ENCODE measurements around the gene BPIFB2.
"Not testable (repeated sequence)": the region's sequence is repeated elsewhere in the genome, so short reads cannot be mapped to it uniquely, and the experiment has no call there.

The BPIFB2 gene

GRCh38 chr20:33007376-33008335 lies at the start of gene BPIFB2:
TSS of gene BPIFB2 (plus strand) at chr20:33007704. CDS start at chr20:33008575, 871 bp downstream.
- no peak for DNase-seq

GRCh38 chr20:32958574-32958973 lies 48.9 kb upstream of the BPIFB2 start:
- no peak for DNase-seq

GRCh38 chr20:32959351-32960221 lies 47.9 kb upstream of the BPIFB2 start:
- no peak for DNase-seq

- DNase-seq = no peak
Observed at GRCh38 chr20:32960222-32960518, 47.3 kb upstream of the BPIFB2 start.

GRCh38 chr20:32960849-32961731 lies 46.4 kb upstream of the BPIFB2 start:
- DNase-seq = no peak

- no peak for DNase-seq
Observed at GRCh38 chr20:32962053-32962452, 45.5 kb upstream of the BPIFB2 start.

GRCh38 chr20:32962646-32963045 lies 44.9 kb upstream of the BPIFB2 start:
- DNase-seq = not testable (repeated sequence)

GRCh38 chr20:32963176-32963575 lies 44.3 kb upstream of the BPIFB2 start:
- DNase-seq = no peak

GRCh38 chr20:32964575-32964974 lies 42.9 kb upstream of the BPIFB2 start:
- DNase-seq = no peak

GRCh38 chr20:32965115-32965514 lies 42.4 kb upstream of the BPIFB2 start:
- DNase-seq = no peak

- no peak for DNase-seq
Observed at GRCh38 chr20:32965581-32966373, 41.7 kb upstream of the BPIFB2 start.

GRCh38 chr20:32966382-32966781 lies 41.1 kb upstream of the BPIFB2 start:
- DNase-seq = no peak

GRCh38 chr20:32966881-32967781 lies 40.4 kb upstream of the BPIFB2 start:
- DNase-seq = no peak

GRCh38 chr20:32967961-32968457 lies 39.5 kb upstream of the BPIFB2 start:
- DNase-seq = no peak

- DNase-seq = no peak
Observed at GRCh38 chr20:32968478-32969241, 38.8 kb upstream of the BPIFB2 start.

GRCh38 chr20:32969356-32970114 lies 38.0 kb upstream of the BPIFB2 start:
- no peak for DNase-seq

GRCh38 chr20:32970115-32970972 lies 37.2 kb upstream of the BPIFB2 start:
- DNase-seq = no peak

GRCh38 chr20:32970973-32971300 lies 36.6 kb upstream of the BPIFB2 start:
- DNase-seq = no peak
